GM12872 (cell line): Measurements from ENCODE around the gene CCL18.

Experiments
- TF ChIP-seq, protein P1 (sequence below): IDR thresholded peaks from 3 replicates; pipeline ENCODE4 v1.5.1; 2011; ENCODE audit warnings: low read depth, mild to moderate bottlenecking, low read length, moderate library complexity; ENCODE audit not compliant: insufficient read depth

Gene CCL18

DNA sequence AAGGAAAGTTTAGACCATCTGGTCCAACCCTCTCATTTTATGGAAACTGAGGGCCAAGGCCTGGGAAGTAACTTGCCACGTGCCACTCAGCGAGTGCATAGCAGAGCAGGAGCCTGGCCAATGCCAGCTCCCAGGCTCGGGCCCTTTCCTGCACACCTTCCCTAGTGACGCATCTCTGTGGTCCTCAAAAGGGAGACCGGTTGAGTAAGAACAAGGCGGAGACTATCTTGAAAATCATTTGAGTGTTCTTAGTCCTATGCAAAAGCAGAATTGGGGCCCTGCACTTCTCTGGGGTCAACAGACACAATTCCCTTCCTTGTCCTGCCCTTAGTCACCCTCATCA lies 42.4 kb downstream of the CCL18 start:
- TF ChIP-seq, protein P1, sequence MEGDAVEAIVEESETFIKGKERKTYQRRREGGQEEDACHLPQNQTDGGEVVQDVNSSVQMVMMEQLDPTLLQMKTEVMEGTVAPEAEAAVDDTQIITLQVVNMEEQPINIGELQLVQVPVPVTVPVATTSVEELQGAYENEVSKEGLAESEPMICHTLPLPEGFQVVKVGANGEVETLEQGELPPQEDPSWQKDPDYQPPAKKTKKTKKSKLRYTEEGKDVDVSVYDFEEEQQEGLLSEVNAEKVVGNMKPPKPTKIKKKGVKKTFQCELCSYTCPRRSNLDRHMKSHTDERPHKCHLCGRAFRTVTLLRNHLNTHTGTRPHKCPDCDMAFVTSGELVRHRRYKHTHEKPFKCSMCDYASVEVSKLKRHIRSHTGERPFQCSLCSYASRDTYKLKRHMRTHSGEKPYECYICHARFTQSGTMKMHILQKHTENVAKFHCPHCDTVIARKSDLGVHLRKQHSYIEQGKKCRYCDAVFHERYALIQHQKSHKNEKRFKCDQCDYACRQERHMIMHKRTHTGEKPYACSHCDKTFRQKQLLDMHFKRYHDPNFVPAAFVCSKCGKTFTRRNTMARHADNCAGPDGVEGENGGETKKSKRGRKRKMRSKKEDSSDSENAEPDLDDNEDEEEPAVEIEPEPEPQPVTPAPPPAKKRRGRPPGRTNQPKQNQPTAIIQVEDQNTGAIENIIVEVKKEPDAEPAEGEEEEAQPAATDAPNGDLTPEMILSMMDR: no peak

DNA sequence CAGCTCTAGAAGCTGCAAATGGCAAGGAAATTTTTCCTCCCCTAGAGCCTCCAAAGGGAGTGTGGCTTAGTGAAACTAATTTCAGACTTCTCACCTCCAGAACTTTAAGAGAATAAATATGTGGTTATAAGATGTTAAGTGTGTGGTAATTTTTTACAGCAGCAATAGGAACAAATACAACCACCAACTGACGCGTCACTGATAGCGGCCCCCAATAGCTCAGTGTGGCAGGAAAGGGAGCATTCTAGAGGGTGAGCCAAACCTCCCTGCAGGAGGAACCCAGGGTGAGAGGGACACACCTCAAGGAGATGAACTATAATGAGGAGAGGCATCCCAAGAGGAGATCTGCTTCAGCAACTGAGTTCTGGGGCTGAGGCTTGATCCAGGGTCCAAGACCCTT lies 43.6 kb downstream of the CCL18 start:
- TF ChIP-seq, protein P1: no peak

DNA sequence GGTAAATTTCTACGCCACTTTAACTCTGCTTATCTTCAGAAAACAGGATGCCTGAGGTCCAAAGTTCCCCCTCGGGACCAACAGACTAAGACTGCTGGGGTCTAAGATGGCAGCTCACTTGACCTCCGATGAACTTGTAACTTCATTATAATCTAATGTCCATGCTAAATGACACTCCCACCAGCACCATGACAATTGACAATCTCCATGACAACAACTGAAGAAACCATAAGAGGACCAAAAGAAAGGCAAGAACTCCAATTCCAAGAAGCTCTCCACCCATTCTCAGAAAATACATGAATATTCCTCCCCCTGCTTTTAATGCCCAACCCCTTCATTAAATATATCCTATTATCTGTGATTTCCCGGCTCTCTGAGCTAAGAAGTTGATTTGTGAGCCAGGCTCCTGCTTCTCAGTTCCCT lies 47.0 kb downstream of the CCL18 start:
- TF ChIP-seq, protein P1: no peak

DNA sequence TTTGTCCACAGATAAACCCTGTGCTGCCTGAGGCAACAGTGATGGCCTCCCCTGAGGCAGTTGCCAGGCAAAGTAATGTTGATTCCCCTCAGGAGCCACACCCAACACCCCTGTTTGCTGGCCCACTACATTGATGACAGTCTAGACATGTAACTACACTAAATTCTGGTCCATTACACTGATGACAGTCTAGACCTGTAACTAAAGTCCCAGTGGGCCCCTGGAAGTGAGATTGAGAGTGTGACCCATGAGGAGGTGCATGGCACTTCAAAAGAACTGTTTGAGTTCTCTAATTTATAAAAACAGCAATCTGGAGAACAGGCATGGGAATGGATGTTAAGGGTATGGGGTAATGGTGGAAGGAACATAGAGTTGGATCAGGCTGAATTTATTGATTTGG lies 48.5 kb downstream of the CCL18 start:
- TF ChIP-seq, protein P1: no peak

DNA sequence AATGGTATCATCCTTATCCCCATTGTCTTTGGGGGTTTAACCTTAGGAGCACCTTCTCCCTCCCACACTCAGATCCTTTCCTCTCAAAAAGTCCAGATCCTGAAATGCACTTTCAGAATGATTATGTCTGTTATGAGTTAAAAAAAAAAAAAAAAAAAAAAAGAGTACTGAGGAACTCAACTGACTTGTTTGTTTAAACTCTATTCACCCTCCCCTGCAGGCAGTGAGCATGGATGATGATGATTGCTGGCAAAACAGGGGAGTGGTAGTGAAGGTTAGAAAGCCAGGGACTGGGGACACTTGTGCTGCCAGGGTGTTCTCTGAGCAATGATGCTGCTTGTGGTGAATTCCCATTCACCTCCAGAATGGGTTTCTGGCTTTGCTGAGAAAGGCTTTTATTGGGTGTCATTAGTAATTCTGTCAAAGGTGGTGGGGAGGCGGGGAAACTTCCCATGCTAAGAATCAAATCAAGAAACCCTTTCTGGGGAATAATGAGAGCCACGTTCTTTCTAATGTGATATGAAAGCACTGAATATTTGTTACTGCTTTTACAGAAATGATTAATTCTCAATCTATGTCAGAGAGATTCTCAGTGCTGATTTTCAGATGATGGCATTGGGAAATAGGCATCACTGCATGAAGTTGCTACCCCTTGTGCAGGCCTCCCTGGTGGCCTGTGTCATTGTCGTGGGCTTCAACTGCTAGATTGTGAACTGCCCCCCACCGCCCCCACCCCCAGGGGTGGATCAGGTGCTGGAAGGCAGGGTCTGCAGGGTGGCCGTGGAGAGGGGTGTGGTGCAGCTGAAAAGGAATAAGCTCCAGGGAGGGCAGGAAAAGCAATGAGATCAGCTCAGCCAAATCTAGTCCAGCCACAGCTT lies 53.7 kb downstream of the CCL18 start:
- TF ChIP-seq, protein P1: no peak

DNA sequence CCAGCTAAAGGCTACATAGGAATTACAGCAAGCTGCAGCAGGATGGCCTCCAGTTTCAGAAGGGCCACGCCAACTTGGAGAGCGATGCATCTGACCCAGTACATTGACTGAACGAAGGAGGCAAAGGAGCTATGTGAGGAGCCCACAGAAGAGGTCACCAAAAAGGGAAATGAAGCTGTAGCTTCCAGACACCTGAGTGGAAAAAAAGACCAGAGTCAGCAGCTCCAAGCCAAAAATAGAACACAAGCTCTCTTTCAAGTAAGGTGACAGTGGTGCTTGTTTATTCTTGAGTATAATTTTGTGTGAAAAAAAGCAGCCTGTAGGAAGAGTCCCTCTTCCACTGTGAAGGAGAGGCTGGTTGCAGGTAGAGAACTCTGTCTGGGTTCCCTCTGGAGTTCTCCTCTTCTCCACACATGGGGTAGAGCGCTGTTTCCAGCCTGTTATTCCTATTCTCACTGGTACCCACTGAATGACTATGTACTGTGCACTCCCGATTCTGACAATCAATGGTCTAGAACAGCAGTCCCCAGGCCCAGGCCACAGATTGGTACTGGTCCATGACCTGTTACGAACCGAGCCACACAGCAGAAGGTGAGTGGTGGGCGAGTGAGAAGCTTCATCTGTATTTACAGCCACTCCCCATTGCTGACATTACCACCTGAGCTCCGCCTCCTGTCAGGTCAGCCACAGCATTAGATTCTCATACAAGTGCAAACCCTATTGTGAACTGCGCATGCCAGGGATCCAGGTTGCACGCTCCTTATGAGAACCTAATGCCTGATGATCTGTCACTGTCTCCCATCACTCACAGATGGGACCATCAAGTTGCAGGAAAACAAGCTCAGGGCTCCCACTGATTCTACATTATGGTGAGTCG lies 54.6 kb downstream of the CCL18 start:
- TF ChIP-seq, protein P1: no peak

DNA sequence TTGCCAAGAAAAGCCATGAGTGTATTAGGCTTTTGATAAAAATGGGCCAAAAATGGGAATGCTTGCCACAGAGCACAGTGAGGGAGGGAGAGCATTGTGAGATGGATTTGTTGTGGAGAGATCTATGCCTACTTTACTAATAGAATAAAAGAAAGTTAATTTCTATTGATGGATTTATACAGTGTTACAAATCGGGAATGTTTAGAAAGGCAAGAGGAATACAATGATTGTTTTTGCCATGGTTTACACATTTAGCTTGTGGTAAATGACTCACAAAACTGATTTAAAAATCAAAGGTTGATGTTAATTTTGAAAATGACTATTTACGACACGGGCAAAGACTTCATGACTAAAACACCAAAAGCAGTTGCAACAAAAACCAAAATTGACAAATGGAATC lies 56.1 kb downstream of the CCL18 start:
- TF ChIP-seq, protein P1: no peak
